Middle frontal gyrus (tissue), 1 donor: ENCODE results near the gene ECHS1.
"Not testable (repeated sequence)": the region's sequence is repeated elsewhere in the genome, so short reads cannot be mapped to it uniquely, and the experiment has no call there.

ENCODE experiments used
- DNase-seq: peaks from one replicate; pipeline ENCODE4 v3.0.0-alpha.2; 2015; ENCODE audit warnings: low spot score; ENCODE audit errors: extremely low spot score

ECHS1 gene

GRCh38 chr10:133378251-133379096, 5.3 kb upstream of the ECHS1 start:
- peak; percentile 40 for DNase-seq

GRCh38 chr10:133377818-133378250, 4.7 kb upstream of the ECHS1 start:
- DNase-seq, result no peak

DNA sequence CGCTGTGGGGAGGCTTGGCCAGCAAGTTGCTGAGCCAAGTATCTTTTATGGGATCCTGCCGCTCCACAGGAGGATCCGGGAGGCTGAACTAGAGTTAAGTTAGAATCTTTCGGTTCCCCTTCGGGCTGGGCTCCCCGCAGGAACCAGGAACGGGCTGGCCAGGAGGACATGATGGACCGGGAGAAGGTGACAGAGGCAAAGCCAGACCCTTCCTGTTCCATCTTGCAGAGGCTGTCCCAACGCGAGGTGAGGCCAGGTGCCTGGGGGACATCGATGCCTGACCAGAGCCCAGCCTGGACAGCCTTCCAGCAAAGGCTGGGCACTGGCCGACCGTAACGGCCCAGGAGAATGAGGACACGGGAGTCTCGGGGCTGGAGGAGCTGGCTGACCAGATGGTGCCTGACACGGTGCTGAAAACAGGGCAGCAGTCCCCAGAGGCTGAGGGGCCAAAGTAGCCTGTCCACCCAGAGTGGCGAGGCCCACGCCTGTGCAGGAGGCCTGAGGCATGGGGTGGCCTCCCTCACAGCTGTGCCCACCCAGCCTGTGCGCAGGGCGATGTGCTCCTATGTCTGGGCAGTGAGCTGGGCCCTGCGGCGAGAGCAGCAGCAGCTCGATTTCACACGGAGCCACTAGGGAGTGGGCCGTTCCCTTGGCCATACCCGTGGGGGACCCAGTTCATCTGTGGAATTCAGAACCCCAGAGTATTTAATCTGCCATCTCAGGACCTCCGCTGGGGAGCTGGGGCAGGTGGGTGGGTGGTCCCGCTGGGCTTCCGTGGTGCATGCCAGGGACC, 4.1 kb upstream of the ECHS1 start:
- DNase-seq, result no peak

- DNase-seq, result not testable (repeated sequence)
Measured at GRCh38 chr10:133376183-133376582, 3.0 kb upstream of the ECHS1 start.

DNA sequence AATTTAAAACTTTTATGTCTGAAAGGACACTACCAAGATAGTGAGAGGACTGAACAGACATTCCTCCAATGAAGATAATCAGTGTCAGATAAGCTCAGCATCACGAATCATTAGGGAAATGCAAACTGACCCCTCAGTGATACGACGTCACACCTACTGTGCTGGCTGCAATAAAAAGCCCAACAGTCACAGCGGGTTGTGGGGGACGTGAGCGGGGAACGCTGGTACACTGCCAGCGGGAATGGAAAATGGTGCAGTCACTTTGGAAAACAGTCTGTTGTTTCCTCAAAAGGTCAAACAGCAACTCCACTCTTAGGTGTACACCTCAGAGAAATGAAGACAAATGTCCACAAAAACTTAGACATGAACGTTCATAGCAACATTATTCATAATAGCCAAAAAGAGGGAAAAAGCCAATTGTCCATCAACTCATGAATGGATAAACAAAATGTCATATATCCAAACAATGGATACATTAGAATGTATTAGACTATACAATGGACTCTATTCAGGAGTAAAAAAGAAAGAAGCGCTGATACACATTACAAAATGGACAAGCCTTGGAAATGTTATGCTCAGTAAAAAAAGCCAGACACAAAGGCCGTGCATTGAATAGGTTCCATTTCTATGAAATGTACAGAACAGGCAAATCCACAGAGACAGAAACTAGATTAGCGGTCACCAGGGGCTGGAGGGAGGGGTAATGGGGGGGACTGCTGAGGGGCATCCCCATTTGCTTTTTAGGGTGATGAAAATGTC, 2.4 kb upstream of the ECHS1 start:
- no peak for DNase-seq

DNA sequence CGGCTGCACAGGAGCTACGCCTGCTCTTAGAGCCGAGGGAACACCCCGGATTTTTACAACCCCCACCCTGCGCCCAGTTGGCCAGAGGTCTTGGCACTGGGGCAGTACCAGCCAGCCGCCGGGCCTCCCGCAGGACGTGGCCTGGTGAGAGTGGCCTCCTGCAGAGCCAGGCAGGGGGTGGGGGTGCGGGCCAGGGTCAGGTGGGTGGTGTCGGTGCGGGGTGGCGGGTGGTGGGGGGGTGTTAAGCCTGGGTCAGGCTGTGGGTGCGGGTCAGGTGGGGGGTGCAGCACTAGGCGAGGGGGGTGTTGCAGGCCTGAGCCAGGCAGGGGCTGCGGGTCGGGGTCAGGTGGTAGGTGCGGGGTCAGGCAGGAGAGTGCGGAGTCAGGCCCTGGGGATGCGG, 647 bp downstream of the ECHS1 start:
- DNase-seq, result no peak

DNA sequence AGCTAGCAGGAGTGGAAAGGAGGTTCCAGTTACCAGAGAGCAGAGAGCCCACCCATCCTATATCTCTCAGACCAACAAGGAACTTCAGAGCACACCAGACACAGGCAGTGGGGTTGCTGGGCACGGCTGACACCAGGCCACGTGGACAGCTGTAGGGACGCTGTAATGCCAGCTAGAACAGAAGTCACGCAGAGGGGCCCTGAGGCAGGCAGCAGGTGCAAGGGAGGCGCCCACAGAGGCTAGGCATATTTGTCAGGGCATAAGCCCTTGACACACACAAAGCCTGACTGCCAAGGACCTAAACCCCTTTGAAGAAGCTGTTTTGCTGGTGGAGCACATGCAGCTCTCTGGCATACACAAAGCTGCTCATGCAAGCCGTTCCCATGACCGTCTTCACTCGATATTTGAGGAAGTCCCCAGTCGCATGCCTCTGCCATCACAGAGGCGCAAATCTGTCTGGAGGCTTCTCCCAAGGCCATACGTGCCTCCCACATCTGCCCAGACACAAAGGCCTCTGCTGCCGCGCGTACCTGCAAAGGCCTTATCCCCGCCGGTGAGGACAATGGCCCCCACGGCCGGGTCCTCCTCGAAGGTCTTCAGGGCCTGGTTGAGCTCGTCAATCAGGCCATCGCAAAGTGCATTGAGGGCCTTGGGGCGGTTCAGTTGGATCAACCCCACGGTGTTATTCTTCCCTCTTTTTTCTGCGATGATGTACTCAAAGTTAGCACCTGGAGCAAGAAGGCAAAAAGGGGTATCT, 2.9 kb downstream of the ECHS1 start:
- DNase-seq, result no peak

DNA sequence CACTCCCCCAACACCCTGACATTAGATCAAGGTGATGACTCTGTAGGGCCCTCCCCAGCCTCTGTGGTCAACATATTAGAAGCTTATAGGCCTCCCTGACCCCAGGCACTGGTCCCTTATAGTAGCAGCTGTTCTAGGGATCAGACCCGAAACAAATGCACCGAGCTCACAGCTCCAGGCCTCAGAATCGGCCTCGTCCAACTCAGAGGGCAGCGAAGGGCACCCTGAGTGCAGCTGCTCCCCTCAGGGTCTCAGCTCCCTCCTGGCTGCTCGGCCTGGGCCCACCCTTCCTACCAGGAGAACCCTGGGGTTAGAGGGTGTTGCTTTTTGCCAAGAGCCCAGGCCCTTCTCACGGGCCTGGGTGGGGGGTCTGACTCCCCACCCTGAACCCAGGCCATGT, 5.0 kb downstream of the ECHS1 start:
- DNase-seq, result no peak

- DNase-seq, result not testable (repeated sequence)
Measured at GRCh38 chr10:133367461-133367860, 5.7 kb downstream of the ECHS1 start.

DNA sequence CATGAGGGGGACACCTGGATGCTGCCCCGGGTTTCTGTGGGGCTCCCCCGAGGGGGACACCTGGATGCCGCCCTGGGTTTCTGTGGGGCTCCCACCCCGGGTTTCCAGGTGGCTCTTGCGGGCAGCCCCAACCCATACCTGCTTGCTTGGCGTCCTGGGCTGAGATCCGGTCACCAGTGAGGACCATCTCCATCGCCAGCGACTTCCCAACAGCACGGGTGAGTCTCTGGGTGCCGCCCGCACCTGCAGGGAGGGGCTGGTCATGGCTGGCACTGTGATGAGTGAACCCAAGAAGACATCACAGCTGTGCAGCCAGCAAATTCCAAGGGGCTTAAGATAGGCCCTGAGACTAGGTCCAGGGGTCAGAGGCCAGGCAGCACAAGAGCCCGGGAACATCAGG, 6.4 kb downstream of the ECHS1 start:
- DNase-seq, result no peak

GRCh38 chr10:133366130-133366478, 7.0 kb downstream of the ECHS1 start:
- DNase-seq, result no peak

DNA sequence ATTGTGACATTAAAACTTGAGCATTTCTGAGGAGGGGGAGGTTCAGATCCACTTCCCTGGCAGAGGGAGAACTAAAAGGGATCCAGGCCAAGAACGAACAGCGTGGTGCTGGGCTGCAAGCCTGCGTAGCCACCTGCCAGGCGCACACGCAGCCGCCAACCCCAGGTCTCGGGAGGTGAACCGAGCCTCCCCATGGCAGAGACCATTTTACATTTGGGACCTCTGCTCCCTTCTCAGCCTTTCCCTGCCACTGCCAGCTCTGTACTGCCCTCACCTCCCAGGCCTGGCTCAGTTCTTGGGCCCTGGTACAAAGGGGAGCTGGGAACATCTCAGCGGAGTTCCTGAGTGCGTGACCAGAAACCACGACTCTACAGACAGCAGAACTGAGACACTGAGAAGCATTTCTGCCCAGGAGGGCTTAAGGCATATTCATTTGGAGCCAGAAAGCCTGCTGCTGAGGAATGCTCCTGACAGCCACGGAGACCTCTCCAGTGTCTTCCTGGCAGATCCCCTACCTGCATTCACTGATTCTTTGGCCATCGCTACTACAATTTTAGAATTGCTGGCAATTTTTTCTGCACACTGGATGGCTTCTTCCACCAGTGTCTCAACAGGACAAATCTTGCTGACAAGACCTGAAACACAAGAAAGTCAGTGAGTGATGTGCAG, 7.6 kb downstream of the ECHS1 start:
- no peak for DNase-seq

DNA sequence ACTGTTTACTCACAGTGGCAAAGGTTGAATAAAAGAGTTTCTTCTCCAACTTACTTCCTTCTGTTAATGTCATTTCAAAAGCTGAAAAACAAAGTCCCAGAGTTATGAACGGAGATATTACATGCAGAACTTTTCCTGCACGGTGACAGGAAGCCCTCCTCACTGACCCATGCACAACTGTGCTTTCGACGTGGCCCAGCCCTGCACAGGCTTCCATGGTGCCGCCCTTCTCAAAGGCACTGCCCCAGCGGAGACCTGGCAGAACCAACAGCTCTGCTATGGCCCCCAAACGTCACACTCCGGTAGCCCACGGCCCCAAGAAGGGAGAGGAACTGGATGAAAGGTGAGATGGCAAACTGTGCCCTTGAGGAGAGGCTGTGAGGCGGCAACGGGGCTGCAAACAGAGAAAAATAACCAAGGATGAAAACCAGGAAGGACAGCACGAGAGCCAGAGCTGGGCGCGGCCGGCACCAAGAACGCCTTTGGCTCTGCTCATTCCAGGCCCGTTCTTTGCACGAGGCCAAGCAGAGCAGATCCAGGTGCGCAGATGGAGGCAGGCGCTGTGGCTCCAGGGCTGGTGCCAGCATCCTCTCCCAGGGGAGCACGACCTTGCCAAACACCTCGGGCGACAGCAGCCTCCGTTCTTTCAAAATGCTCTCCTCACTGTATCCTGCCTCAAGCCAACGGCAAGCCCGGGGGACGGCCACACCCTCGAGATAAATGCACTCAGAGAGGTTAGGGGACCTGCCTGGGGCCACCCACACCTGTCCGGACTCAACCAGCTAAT, 8.3 kb downstream of the ECHS1 start:
- no peak for DNase-seq

DNA sequence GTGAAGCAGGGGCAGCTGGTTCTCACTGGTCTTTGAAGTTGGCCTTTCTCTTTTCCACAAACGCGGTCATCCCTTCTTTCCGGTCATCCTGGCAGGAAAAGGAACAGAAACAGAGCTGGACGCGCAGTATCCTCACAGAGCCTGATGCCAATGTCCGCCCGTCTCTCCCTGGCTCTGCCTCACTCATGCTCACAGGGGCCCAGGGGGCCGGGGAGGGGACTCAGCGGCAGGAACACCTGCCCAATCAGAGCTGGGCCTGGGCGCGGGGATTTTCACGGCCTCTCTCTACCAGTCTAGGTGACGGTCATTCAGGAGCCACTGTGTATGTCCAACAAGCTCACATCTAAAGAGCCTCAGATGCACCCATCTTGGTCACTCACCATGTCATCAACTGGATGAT, 10.3 kb downstream of the ECHS1 start:
- DNase-seq, result no peak

GRCh38 chr10:133361773-133362441, 11.2 kb downstream of the ECHS1 start:
- no peak for DNase-seq

DNA sequence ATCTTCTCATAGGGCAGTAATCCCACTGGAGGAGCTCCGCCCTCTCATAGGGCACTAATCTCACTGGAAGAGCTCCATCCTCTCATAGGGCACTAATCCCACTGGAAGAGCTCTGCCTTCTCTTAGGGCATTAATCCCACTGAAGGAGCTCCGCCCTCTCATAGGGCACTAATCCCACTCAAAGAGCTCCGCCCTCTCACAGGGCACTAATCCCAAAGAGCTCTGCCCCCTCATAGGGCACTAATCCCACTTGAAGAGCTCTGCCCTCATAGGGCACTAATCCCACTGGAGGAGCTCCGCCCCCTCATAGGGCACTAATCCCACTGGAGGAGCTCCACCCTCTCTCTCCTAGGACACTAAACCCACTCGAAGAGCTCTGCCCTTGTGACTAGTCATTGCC, 11.9 kb downstream of the ECHS1 start:
- DNase-seq, result no peak

DNA sequence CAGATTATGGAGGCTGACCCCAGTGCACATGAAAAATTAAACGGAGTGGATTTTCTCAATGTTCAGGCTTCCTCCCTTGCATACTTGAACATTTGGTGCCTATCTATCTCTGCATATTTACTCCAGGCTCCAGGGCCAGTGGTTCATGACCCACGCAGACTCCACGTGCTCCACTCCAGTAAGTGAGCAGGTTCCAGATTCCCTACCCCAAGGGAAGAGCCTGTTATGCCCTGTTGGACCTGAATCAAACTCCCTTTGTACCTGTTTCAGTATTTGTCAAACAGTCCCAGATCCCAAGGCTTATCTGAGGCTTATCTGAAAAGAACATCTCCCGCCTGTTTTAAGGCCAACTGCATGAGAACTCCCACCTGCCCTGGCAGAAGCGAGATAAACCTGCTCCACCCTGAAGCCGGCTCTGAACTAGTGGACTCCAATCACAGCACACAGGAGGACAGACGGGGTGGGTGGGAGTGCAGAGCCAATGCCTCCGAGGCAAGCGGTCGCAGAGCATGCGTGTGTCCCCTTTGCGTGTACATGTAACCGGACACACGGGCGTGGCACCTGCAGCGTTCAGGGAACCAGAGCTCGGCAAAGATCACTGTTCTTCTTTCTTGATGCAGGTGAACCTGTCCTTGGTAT, 13.1 kb downstream of the ECHS1 start:
- no peak for DNase-seq

GRCh38 chr10:133359554-133359971, 13.6 kb downstream of the ECHS1 start:
- DNase-seq, result no peak

DNA sequence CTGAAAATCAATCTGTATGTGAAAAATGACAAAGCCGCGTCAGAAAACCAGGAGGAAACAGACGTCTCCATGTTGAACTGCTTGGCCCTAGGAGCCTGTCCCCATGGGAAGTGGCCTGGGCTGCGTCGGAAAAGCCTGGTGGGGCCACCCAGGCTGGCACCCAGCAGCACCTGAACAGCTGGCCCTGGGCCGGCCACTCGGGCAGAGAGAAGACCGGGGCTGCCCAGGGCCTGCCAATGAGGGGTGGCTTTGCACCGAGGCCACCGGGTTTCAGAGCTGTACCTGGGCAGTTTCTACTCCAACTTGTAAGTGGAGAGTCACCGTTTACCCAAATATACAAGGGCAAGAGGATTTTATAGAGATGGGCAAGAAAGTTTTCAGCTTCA, 14.2 kb downstream of the ECHS1 start:
- no peak for DNase-seq
